Measurements from ENCODE around the gene MRPL48. TPM values are rescaled to one million over a fixed set of nuclear protein-coding genes. Genes with fewer than 3 reads are reported as not detected.

Gene MRPL48
- total and polyA plus RNA-seq, 2 of the 8 experiments (the other 6 are each of a cell fraction or from before 2014, with no cell fraction given), result 34.9 to 59.9 TPM

DNA sequence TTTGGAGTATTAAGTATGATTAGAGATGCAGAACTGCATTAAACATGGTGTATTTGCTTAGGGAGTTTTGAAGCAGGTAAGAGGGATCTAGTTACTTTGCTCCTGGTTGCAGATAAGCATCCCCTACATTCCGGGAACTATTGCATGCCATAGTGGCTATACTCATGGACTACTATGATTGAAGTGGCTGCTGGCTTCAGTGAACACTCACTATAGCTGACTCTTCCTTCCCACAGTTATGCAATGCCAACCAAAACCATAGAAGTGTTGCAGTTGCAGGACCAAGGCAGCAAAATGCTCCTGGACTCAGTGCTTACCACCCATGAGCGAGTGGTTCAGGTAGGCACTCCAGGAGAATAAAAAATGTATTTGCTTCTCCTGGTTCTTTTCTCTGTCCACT is 72.0 kb downstream of the MRPL48 start:
- no peak for FAIRE-seq
- H3K9me3 ChIP-seq (ENCODE audit: insufficient read depth in 2 of 2, low read depth in 1 of 2, low read length in 1 of 2), result no peaks in the 10 kb centered on the region
- no peak overlapping the region for H3K18ac ChIP-seq (ENCODE audit: extremely low read depth, low read length)
- no peak overlapping the region for H3K27ac ChIP-seq (ENCODE audit: low read depth, low read length)
- H3K56ac ChIP-seq (replicated peaks; ENCODE audit: insufficient read length, low read depth, low read length), result no peak overlapping the region
- no peak overlapping the region for H2BK12ac ChIP-seq (ENCODE audit: low read depth, low read length)
- H3K36me3 ChIP-seq (ENCODE audit: control insufficient read depth in 2 of 4, insufficient read depth in 4 of 4, low read length in 3 of 4), result peaks cover 2 to 9% (median 4%) of the 10 kb centered on the region in 4 experiments; a peak in 2 of 8 replicates
- H3K27me3 ChIP-seq (replicated peaks in 1 of 4; ENCODE audit: control insufficient read depth in 3 of 4, extremely low read depth in 1 of 4, insufficient read depth in 3 of 4, low read length in 3 of 4), result no peaks in the 10 kb centered on the region
- peaks cover 0 to 8% (median 6%) of the 10 kb centered on the region in 4 experiments; a peak in 3 of 7 replicates for H3K4me1 ChIP-seq (replicated peaks in 1 of 4; ENCODE audit: control insufficient read depth in 3 of 4, insufficient read depth in 4 of 4, low read length in 3 of 4)
- no peak overlapping the region for H3K4me2 ChIP-seq (ENCODE audit: insufficient read depth in 1 of 2, low read depth in 2 of 2, low read length in 2 of 2)
- no peaks in the 10 kb centered on the region for H3K23me2 ChIP-seq (ENCODE audit: low read depth, low read length)
- ChIA-PET POLR2A (ENCODE audit: partially characterized antibody) (interaction anchor here (7.2 kb wide), 1 partner anchor 12 kb away, joined by 55 read pairs; no protein-coding TSS in a partner anchor), CTCF (ENCODE audit: partially characterized antibody) (interaction anchor here (0.8 to 1.3 kb wide), 5 partner anchors 9 to 131 kb away, joined by 3 to 7 read pairs (median 4); no protein-coding TSS in a partner anchor)
- H4K5ac ChIP-seq (ENCODE audit: insufficient read length, low read depth, low read length), result no peak overlapping the region
- H2BK5ac ChIP-seq (ENCODE audit: low read depth, low read length), result no peak overlapping the region
- no peak overlapping the region for H2BK15ac ChIP-seq (ENCODE audit: low read length)
- H2AK5ac ChIP-seq (ENCODE audit: low read depth, low read length), result no peak overlapping the region
- no peak overlapping the region for H3K23ac ChIP-seq (ENCODE audit: insufficient read length)
- no peak overlapping the region for H2BK20ac ChIP-seq (ENCODE audit: low read length)
- H2AFZ ChIP-seq (ENCODE audit: low read length), result no peak overlapping the region
- DNase-seq (ENCODE audit: low read depth in 1 of 2, low spot score in 2 of 2), result no peak
- no peak overlapping the region for H3K9ac ChIP-seq (replicated peaks in 1 of 4; ENCODE audit: extremely low read depth in 1 of 4, low read depth in 3 of 4, low read length in 3 of 4)
- no peak overlapping the region for H3K4me3 ChIP-seq (ENCODE audit: extremely low read depth in 1 of 4, insufficient read depth in 2 of 4, low read depth in 3 of 4, low read length in 4 of 4)
- H4K91ac ChIP-seq (replicated peaks; ENCODE audit: insufficient read length, low read length), result no peak overlapping the region
- no peaks in the 10 kb centered on the region for H3K79me1 ChIP-seq (ENCODE audit: low read depth, low read length)
- no peaks in the 10 kb centered on the region for H3K79me2 ChIP-seq (ENCODE audit: control insufficient read depth in 1 of 2, insufficient read depth in 2 of 2, low read length in 2 of 2)
- H2BK120ac ChIP-seq (replicated peaks; ENCODE audit: low read depth, low read length), result no peak overlapping the region
- H4K8ac ChIP-seq (ENCODE audit: extremely low read depth, insufficient read depth, low read length), result no peak overlapping the region
- H3K14ac ChIP-seq (ENCODE audit: insufficient read length), result no peak overlapping the region
- no peak overlapping the region for H3K4ac ChIP-seq (replicated peaks; ENCODE audit: insufficient read length, low read depth, low read length)
- TF ChIP-seq SUZ12 (IDR thresholded peaks at IDR 0.05; ENCODE audit: low read length) (no peak), BCL11A (IDR thresholded peaks at IDR 0.05; ENCODE audit: low read depth in 2 of 2, low read length in 2 of 2) (no peak), TBP (IDR thresholded peaks at IDR 0.05; ENCODE audit: low read depth, low read length) (no peak), CHD2 (IDR thresholded peaks at IDR 0.05; ENCODE audit: low read length) (no peak), CHD1 (IDR thresholded peaks at IDR 0.05; ENCODE audit: low read depth, low read length) (no peak), CBX5 (IDR thresholded peaks at IDR 0.05; ENCODE audit: low read depth, low read length) (no peak), NRF1 (IDR thresholded peaks at IDR 0.05; ENCODE audit: low read depth, low read length) (no peak), TAF1 (IDR thresholded peaks at IDR 0.05; ENCODE audit: low read depth, low read length) (no peak), GABPA (IDR thresholded peaks at IDR 0.05; ENCODE audit: borderline replicate concordance, insufficient read depth, low read length) (no peak), FOSL1 (IDR thresholded peaks at IDR 0.05; ENCODE audit: insufficient read depth, low read depth, low read length) (no peak), KDM5A (IDR thresholded peaks at IDR 0.05; ENCODE audit: low read length) (no peak)
- WGBS, 2 experiments (ENCODE audit: extremely low coverage in 1 of 2, insufficient coverage in 1 of 2, insufficient read length in 1 of 2, insufficient replicate concordance in 2 of 2, low coverage in 1 of 2, low lambda C conversion rate in 2 of 2, missing lambda C conversion rate in 1 of 2), result 91% methylated on average over 2 of the region's 2 CpGs; no CpG with 5 or more reads in 1 of the 2 experiments
- no peaks in the 10 kb centered on the region for H4K20me1 ChIP-seq (replicated peaks in 1 of 2; ENCODE audit: control insufficient read depth in 1 of 2, insufficient read depth in 2 of 2, low read length in 2 of 2)
